Natural killer cell (primary cell): ENCODE results near the gene RFC3. TPM values are rescaled to one million over a fixed set of nuclear protein-coding genes. Genes with fewer than 3 reads are reported as not detected.

Experiments used
- ATAC-seq, 3 donors: fragments of 150-1000 bp in 2 of 3; fragments of 200-7000 bp in 1 of 3; cut with Tn5 transposase; 1 replicate in 1 of 3; 2 replicates in 2 of 3; pipeline ENCODE4 v1.10.0; 2021; ENCODE audit warnings: mild to moderate bottlenecking in 2 of 3, moderate library complexity in 2 of 3
- DNase-seq, 2 donors: peaks; one replicate each; pipeline versions ENCODE4 v3.0.0 to v3.0.0-alpha.2; 2013 to 2021; ENCODE audit warnings: mixed read lengths in 1 of 2
- H3K27ac ChIP-seq: one replicate; pipeline ENCODE4 v1.5.1; 2013; ENCODE audit warnings: mild to moderate bottlenecking, low read length
- H3K27me3 ChIP-seq: one replicate; pipeline ENCODE4 v1.6.1; 2013; ENCODE audit warnings: low read length; ENCODE audit not compliant: control insufficient read depth, insufficient read depth
- H3K36me3 ChIP-seq: one replicate; pipeline ENCODE4 v1.6.1; 2013; ENCODE audit warnings: low read length; ENCODE audit not compliant: control insufficient read depth, insufficient read depth
- H3K4me1 ChIP-seq: one replicate; pipeline ENCODE4 v1.6.1; 2013; ENCODE audit warnings: low read length; ENCODE audit not compliant: control insufficient read depth, insufficient read depth
- H3K4me3 ChIP-seq: one replicate; pipeline ENCODE4 v1.5.1; 2013; ENCODE audit warnings: low read length
- H3K9me3 ChIP-seq: one replicate; pipeline ENCODE4 v1.6.1; 2013; ENCODE audit warnings: low read length; ENCODE audit not compliant: control insufficient read depth, insufficient read depth
- H3K27ac Mint-ChIP-seq, 2 donors: one replicate each; pipeline ENCODE4 v1.8.0; 2022; ENCODE audit warnings: mild to moderate bottlenecking in 2 of 2, mixed read lengths in 2 of 2, moderate library complexity in 1 of 2
- H3K27me3 Mint-ChIP-seq, 2 donors: one replicate each; pipeline ENCODE4 v1.8.0; 2022; ENCODE audit warnings: low read depth in 2 of 2, mixed read lengths in 2 of 2
- H3K36me3 Mint-ChIP-seq: one replicate; pipeline ENCODE4 v1.8.0; 2022; ENCODE audit warnings: mixed read lengths
- H3K4me1 Mint-ChIP-seq, 2 donors: one replicate each; pipeline ENCODE4 v1.8.0; 2022; ENCODE audit warnings: mixed read lengths in 2 of 2
- H3K4me3 Mint-ChIP-seq: one replicate; pipeline ENCODE4 v1.8.0; 2022; ENCODE audit warnings: mild to moderate bottlenecking, moderate library complexity, mixed read lengths
- H3K9me3 Mint-ChIP-seq, 2 donors: one replicate each; pipeline ENCODE4 v1.8.0; 2022; ENCODE audit warnings: mixed read lengths in 2 of 2
- WGBS: methylation state at CpG from one replicate; pipeline ENCODE4 v1.1.7; 2013; ENCODE audit warnings: missing lambda C conversion rate; ENCODE audit not compliant: insufficient coverage; 5-methylcytosine and 5-hydroxymethylcytosine counted together
- intact Hi-C: fragments of 100-400 bp; cut with micrococcal nuclease; formaldehyde crosslinking; loops from one replicate; pipeline ENCODE4 v1.14.2; 2022
- total RNA-seq, 4 donors: library from RNA; stranded (reverse); fragments of 120-200 nt in 1 of 4; gene quantifications; one replicate each; pipeline versions ENCODE4 v1.2.3 to v1.2.4, GENCODE V29; 2013 to 2022
- TF ChIP-seq, protein P1 (sequence below): fragments of 200-600 bp; IDR thresholded peaks from one replicate; pipeline ENCODE4 v1.8.0; 2022; ENCODE audit warnings: antibody characterized with exemption

The RFC3 gene
- total RNA-seq, 3 donors from 2014 or later (not counting 1 experiment from before 2014, with no cell fraction given), result 5.5 to 7.0 (median 6.8) TPM

DNA sequence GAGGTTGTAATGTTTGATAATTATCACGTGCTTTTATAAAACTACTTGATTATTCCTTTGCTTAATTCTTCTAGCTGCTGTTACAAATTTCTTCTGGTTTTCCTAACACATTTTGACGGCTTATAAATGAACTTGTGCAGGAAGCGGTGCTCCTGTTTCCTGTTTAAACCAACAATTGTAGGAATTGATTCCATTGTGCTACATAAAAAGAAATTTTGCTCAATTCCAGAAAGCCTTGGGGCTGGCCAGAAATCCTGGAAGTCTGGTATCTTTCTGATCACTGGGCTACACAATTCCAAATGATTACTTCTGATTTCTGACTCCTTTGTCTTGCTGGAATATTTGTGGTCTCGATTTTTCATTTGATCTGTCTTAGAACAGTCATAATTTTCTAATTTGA lies 14.9 kb downstream of the RFC3 start:
- ATAC-seq (no peak), DNase-seq (no peak)
- WGBS, result 96% methylated on average over 2 of the region's 4 CpGs
- Mint-ChIP-seq H3K4me3 (no peak overlapping the region), H3K27ac (no peak overlapping the region), H3K4me1 (no peaks in the 10 kb centered on the region), H3K36me3 (peaks cover 19% of the 10 kb centered on the region), H3K27me3 (no peaks in the 10 kb centered on the region), H3K9me3 (no peaks in the 10 kb centered on the region)
- intact Hi-C loops, result no loop called here
- H3K27ac ChIP-seq, result no peak overlapping the region
- TF ChIP-seq, protein P1, sequence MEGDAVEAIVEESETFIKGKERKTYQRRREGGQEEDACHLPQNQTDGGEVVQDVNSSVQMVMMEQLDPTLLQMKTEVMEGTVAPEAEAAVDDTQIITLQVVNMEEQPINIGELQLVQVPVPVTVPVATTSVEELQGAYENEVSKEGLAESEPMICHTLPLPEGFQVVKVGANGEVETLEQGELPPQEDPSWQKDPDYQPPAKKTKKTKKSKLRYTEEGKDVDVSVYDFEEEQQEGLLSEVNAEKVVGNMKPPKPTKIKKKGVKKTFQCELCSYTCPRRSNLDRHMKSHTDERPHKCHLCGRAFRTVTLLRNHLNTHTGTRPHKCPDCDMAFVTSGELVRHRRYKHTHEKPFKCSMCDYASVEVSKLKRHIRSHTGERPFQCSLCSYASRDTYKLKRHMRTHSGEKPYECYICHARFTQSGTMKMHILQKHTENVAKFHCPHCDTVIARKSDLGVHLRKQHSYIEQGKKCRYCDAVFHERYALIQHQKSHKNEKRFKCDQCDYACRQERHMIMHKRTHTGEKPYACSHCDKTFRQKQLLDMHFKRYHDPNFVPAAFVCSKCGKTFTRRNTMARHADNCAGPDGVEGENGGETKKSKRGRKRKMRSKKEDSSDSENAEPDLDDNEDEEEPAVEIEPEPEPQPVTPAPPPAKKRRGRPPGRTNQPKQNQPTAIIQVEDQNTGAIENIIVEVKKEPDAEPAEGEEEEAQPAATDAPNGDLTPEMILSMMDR, result no peak
- H3K9me3 ChIP-seq, result no peaks in the 10 kb centered on the region
- no peaks in the 10 kb centered on the region for H3K4me1 ChIP-seq
- no peak overlapping the region for H3K4me3 ChIP-seq
- peaks cover 34% of the 10 kb centered on the region for H3K36me3 ChIP-seq
- no peaks in the 10 kb centered on the region for H3K27me3 ChIP-seq

DNA sequence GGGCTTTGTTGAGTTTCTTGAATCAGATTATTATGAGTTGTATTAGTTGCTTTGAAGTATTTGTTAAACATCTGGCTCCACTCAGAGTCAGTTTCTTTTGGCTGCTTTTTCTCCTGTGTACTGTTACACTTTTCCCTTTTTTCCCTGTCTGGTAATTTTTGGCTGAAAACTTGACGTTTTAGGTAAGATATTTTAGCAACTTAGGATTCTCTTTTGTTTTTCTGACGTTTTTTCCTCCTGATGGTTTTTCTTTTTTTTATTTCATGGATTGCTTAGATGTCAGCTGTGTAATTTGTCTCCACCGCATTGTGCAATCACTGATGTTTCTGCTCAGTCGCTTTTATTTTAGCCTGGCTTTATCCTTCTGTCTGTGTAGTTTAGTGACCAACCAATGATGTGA lies 20.7 kb downstream of the RFC3 start:
- Histone ChIP-seq H3K36me3 (peaks cover 5% of the 10 kb centered on the region), H3K4me1 (no peaks in the 10 kb centered on the region), H3K4me3 (no peak overlapping the region), H3K27me3 (no peaks in the 10 kb centered on the region), H3K27ac (no peak overlapping the region), H3K9me3 (no peaks in the 10 kb centered on the region)
- Mint-ChIP-seq H3K36me3 (peaks cover 12% of the 10 kb centered on the region), H3K27me3 (no peaks in the 10 kb centered on the region), H3K9me3 (no peaks in the 10 kb centered on the region), H3K27ac (no peak overlapping the region), H3K4me1 (no peaks in the 10 kb centered on the region), H3K4me3 (no peak overlapping the region)
- WGBS, result 97% methylated on average over 3 of the region's 4 CpGs
- ATAC-seq (no peak), DNase-seq (no peak)
- TF ChIP-seq, protein P1, result no peak
- intact Hi-C loops, result no loop called here

DNA sequence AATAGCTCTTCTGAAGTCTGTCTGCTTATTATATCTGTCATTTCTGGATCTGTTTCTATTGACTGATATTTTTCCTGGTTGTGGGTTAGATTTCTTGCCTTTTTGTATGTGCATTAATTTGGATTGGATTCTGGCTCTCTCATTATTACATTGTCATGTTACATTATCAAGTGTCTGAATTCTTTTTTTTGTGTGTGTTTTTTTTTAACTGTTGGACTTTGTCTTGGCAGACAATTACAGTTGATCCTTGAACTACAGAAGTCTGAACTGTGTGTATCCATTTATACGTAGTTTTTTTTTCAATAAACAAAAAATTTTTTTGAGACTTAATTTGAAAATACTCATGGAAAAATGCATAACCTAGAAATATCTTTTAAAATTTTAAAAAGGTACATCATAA lies 22.5 kb downstream of the RFC3 start:
- TF ChIP-seq, protein P1, result no peak
- no peak overlapping the region for H3K4me3 Mint-ChIP-seq
- H3K27ac Mint-ChIP-seq, result no peak overlapping the region
- no peaks in the 10 kb centered on the region for H3K27me3 Mint-ChIP-seq
- no peaks in the 10 kb centered on the region for H3K27me3 ChIP-seq
- no peak overlapping the region for H3K27ac ChIP-seq
- H3K9me3 Mint-ChIP-seq, result no peaks in the 10 kb centered on the region
- H3K4me3 ChIP-seq, result no peak overlapping the region
- no CpG with 5 or more reads among the region's 1 CpG for WGBS
- ATAC-seq (no peak), DNase-seq (no peak)
- no peaks in the 10 kb centered on the region for H3K4me1 ChIP-seq
- peaks cover 5% of the 10 kb centered on the region for H3K36me3 ChIP-seq
- H3K4me1 Mint-ChIP-seq, result no peaks in the 10 kb centered on the region
- no peaks in the 10 kb centered on the region for H3K9me3 ChIP-seq
- H3K36me3 Mint-ChIP-seq, result peaks cover 2% of the 10 kb centered on the region
- intact Hi-C loops, result no loop called here

DNA sequence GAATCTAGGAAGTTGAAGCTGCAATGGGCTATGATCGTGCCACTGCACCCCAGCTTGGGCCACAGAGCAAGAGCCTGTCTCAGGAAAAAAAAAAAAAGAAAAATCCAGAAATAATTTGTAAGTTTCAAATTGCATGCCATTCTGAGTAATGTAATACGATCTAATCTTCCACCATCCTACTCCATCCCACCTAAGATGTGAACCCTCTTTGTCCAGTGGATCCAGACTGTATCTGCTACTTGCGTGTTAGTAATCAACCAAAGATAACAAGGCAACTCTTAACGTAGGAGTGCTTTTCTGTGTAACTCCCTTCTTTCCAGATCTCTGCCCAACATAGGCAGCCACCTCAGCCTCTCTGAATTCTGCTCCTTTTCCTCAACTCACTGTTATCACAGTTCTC lies 24.3 kb downstream of the RFC3 start:
- ATAC-seq (no peak), DNase-seq (no peak)
- no peak overlapping the region for H3K4me3 ChIP-seq
- H3K4me1 ChIP-seq, result no peaks in the 10 kb centered on the region
- no peak overlapping the region for H3K27ac ChIP-seq
- no peaks in the 10 kb centered on the region for H3K27me3 Mint-ChIP-seq
- H3K36me3 Mint-ChIP-seq, result peaks cover under 1% of the 10 kb centered on the region
- TF ChIP-seq, protein P1, result no peak
- H3K27ac Mint-ChIP-seq, result no peak overlapping the region
- H3K4me1 Mint-ChIP-seq, result no peaks in the 10 kb centered on the region
- H3K9me3 Mint-ChIP-seq, result no peaks in the 10 kb centered on the region
- 85% methylated on average over 4 of the region's 4 CpGs for WGBS
- H3K4me3 Mint-ChIP-seq, result no peak overlapping the region
- H3K36me3 ChIP-seq, result no peaks in the 10 kb centered on the region
- H3K27me3 ChIP-seq, result no peaks in the 10 kb centered on the region
- intact Hi-C loops, result no loop called here
- no peaks in the 10 kb centered on the region for H3K9me3 ChIP-seq
